ENCODE data around the gene SDF2L1.
"Not testable (repeated sequence)": the region's sequence is repeated elsewhere in the genome, so short reads cannot be mapped to it uniquely, and the experiment has no call there.

The SDF2L1 gene

DNA sequence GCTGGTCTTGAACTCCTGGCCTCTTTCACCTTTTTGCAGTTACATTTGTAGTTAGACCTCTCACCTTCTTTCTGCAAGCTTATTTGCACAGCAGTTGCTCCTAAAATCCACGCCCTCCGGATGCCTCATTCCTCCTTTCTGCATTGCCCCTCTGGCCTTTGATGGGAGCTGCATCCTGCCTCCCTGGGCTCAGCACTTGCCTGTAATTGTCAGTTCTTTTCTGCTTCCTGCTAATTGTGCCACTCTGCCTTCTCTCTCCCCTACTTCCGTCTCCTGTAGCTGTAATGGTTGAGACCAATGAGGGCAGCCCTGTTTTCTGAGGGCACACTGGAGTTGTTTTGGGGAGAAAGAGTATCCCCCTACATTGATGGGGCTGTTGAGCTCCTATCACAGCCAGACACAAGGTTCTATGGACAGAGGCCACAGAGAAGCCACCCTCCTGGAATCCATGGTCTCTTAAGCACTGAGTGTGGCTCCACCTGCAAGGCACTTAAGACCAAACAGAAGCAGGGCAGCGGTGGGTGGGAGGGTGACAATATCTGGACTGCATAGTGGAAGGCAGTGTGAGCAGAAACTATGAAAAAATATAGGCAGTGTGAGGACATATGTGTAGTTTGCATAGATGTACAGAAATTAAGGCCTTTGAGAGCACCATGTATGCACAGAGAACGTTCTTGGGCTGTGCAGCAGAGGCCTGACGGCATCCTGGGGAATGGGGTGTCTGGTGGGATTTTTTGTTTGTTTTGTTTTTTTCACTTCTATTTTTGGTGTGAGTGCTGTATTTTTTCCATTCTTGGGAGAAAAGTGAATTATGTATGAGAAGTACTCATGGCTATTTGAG, 42.8 kb upstream of the SDF2L1 start:
- in situ Hi-C loops (cut with MboI; ENCODE audit: low pct_unique_long_range_greater_than_20kb, low sequenced_read_pairs, unreplicated experiment) = no loop called here
- TF ChIP-seq, protein P1, sequence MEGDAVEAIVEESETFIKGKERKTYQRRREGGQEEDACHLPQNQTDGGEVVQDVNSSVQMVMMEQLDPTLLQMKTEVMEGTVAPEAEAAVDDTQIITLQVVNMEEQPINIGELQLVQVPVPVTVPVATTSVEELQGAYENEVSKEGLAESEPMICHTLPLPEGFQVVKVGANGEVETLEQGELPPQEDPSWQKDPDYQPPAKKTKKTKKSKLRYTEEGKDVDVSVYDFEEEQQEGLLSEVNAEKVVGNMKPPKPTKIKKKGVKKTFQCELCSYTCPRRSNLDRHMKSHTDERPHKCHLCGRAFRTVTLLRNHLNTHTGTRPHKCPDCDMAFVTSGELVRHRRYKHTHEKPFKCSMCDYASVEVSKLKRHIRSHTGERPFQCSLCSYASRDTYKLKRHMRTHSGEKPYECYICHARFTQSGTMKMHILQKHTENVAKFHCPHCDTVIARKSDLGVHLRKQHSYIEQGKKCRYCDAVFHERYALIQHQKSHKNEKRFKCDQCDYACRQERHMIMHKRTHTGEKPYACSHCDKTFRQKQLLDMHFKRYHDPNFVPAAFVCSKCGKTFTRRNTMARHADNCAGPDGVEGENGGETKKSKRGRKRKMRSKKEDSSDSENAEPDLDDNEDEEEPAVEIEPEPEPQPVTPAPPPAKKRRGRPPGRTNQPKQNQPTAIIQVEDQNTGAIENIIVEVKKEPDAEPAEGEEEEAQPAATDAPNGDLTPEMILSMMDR (IDR thresholded peaks at IDR 0.05; ENCODE audit: extremely low read depth, insufficient read depth, missing control alignments) = no peak
- no peak for DNase-seq (ENCODE audit: low spot score)

DNA sequence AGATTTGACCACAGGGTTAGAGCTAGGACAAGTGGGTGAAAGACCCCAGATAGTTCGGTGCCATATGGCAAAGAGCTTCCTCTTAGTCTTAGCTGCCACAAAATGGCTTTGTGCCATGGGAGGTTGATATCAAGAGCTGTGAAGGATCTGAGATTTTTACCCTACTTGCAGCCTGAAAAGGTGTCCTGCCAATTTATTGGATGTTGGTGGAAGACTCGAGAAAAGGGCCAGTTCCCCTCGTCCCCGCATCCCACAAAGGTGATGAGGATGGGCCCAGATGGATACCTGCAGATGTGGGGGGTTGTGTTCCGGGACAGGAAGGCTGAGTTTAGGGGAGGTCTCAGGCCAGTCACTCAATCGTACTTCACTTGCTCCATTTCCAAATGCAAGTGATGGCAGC, 39.5 kb upstream of the SDF2L1 start:
- TF ChIP-seq, protein P1 (IDR thresholded peaks at IDR 0.05; ENCODE audit: extremely low read depth, insufficient read depth, missing control alignments) = no peak
- DNase-seq (ENCODE audit: low spot score) = no peak
- in situ Hi-C loops (cut with MboI; ENCODE audit: low pct_unique_long_range_greater_than_20kb, low sequenced_read_pairs, unreplicated experiment) = no loop called here

DNA sequence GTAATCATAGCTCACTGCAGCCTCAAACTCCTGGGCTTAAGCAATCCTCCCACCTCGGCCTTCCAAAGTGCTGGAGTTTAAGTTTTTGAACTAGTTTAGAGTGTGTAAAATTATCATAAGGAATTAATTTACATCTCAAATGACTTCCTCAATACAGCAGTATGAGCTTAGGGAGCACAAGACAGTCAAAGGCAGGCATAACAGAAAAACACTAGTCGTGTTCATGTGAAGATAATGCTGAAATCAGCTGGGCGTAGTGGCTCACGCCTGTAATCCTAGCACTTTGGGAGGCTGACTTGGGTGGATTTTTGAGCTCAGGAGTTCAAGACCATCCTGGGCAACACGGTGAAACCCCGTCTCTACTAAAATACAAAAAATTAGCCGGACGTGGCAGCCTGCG, 38.1 kb upstream of the SDF2L1 start:
- in situ Hi-C loops (cut with MboI; ENCODE audit: low pct_unique_long_range_greater_than_20kb, low sequenced_read_pairs, unreplicated experiment) = no loop called here
- TF ChIP-seq, protein P1 (IDR thresholded peaks at IDR 0.05; ENCODE audit: extremely low read depth, insufficient read depth, missing control alignments) = no peak
- DNase-seq (ENCODE audit: low spot score) = no peak

GRCh38 chr22:21605887-21606564, 36.1 kb upstream of the SDF2L1 start:
- TF ChIP-seq, protein P1 (IDR thresholded peaks at IDR 0.05; ENCODE audit: extremely low read depth, insufficient read depth, missing control alignments) = no peak
- DNase-seq (ENCODE audit: low spot score) = no peak
- in situ Hi-C loops (cut with MboI; ENCODE audit: low pct_unique_long_range_greater_than_20kb, low sequenced_read_pairs, unreplicated experiment) = no loop called here

DNA sequence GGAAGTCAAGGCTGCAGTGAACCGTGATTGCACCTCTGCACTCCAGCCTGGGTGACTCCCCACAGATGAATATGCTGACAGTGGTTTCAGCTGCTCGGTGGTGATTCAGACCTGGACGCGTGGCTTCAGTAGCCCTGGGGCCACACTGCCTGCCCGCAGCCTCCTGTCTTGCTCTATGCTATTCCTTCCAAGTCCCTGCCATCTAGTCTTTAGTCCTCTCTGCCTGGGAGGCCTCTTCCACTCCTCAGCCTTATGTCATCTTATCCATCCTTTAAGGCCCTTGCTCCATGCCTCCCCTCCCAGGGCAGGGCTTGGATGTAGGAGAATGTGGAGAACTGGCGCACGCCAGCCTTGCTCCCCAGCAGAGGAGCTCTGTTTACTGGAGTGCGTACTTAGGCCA, 35.3 kb upstream of the SDF2L1 start:
- in situ Hi-C loops (cut with MboI; ENCODE audit: low pct_unique_long_range_greater_than_20kb, low sequenced_read_pairs, unreplicated experiment) = no loop called here
- TF ChIP-seq, protein P1 (IDR thresholded peaks at IDR 0.05; ENCODE audit: extremely low read depth, insufficient read depth, missing control alignments) = no peak
- no peak for DNase-seq (ENCODE audit: low spot score)

- DNase-seq (ENCODE audit: low spot score); in situ Hi-C loops (cut with MboI; ENCODE audit: low pct_unique_long_range_greater_than_20kb, low sequenced_read_pairs, unreplicated experiment): not testable (repeated sequence)
Observed at GRCh38 chr22:21609556-21610157, 32.4 kb upstream of the SDF2L1 start.

All from GM13977 (cell line).